SK-N-SH treated with all-trans-retinoic acid at 6 μM for 48 hours (cell line): ENCODE measurements around the gene SERPINF2.

Experiments
- ARNTL ChIP-seq: fragments of 450-650 bp; formaldehyde crosslinking; IDR thresholded peaks from 2 replicates; pipeline ENCODE4 v1.5.0; 2020; ENCODE audit warnings: low read depth, mild to moderate bottlenecking, moderate library complexity, borderline replicate concordance
- CSDC2 ChIP-seq: fragments of 250-450 bp; sonication (Bioruptor Pico); IDR thresholded peaks from 2 replicates; pipeline ENCODE4 v1.5.0; 2020; ENCODE audit warnings: mild to moderate bottlenecking, moderate library complexity
- GLIS3 ChIP-seq: fragments of 250-450 bp; sonication (Bioruptor Pico); IDR thresholded peaks from 2 replicates; pipeline ENCODE4 v1.5.0; 2020; ENCODE audit warnings: mild to moderate bottlenecking, moderate library complexity
- PPARA ChIP-seq: fragments of 250-450 bp; sonication (Bioruptor Pico); IDR thresholded peaks from 2 replicates; pipeline ENCODE4 v1.5.0; 2020; ENCODE audit warnings: mild to moderate bottlenecking, borderline replicate concordance
- RARB ChIP-seq: fragments of 250-450 bp; sonication (Bioruptor Pico); IDR thresholded peaks from 2 replicates; pipeline ENCODE4 v1.8.0; 2021; ENCODE audit warnings: mild to moderate bottlenecking, moderate library complexity
- TCF4 ChIP-seq: fragments of 250-450 bp; sonication (Bioruptor Pico); IDR thresholded peaks from 2 replicates; pipeline ENCODE4 v1.8.0; 2021; ENCODE audit warnings: mild to moderate bottlenecking, moderate library complexity, borderline replicate concordance
- TOX ChIP-seq: fragments of 250-450 bp; sonication (Bioruptor Pico); IDR thresholded peaks from 2 replicates; pipeline ENCODE4 v1.8.0; 2021; ENCODE audit warnings: mild to moderate bottlenecking, moderate library complexity, borderline replicate concordance
- TF ChIP-seq, protein P1 (sequence below): fragments of 250-450 bp; sonication (Bioruptor Pico); IDR thresholded peaks from 2 replicates; pipeline ENCODE4 v1.5.0; 2020; ENCODE audit warnings: mild to moderate bottlenecking, moderate library complexity

DNA sequence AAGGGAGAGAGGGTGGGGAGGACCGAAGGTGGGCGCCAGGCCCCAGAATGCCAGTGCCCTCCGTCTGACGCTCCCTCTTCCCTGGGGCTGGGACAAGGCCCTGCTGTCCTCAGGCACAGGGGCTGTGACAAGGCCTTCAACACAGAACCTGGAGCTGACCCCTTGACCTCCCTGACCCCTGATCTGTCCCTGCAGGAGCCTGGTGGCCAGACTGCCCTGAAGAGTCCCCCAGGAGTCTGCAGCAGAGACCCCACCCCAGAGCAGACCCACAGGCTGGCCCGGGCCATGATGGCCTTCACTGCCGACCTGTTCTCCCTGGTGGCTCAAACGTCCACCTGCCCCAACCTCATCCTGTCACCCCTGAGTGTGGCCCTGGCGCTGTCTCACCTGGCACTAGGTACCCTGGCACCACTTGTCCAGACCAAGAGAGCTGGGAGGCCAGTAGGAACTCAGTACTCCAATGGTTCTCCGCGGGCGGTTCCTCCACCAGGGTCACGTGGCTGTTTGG is 2.9 kb downstream of the SERPINF2 start:
- TF ChIP-seq ARNTL (CRISPR knock-in tag) (no peak), TCF4 (CRISPR knock-in tag) (no peak), TOX (no peak), RARB (CRISPR knock-in tag) (no peak), CSDC2 (CRISPR knock-in tag) (no peak), GLIS3 (CRISPR knock-in tag) (no peak), PPARA (CRISPR knock-in tag) (no peak)
- TF ChIP-seq, protein P1, sequence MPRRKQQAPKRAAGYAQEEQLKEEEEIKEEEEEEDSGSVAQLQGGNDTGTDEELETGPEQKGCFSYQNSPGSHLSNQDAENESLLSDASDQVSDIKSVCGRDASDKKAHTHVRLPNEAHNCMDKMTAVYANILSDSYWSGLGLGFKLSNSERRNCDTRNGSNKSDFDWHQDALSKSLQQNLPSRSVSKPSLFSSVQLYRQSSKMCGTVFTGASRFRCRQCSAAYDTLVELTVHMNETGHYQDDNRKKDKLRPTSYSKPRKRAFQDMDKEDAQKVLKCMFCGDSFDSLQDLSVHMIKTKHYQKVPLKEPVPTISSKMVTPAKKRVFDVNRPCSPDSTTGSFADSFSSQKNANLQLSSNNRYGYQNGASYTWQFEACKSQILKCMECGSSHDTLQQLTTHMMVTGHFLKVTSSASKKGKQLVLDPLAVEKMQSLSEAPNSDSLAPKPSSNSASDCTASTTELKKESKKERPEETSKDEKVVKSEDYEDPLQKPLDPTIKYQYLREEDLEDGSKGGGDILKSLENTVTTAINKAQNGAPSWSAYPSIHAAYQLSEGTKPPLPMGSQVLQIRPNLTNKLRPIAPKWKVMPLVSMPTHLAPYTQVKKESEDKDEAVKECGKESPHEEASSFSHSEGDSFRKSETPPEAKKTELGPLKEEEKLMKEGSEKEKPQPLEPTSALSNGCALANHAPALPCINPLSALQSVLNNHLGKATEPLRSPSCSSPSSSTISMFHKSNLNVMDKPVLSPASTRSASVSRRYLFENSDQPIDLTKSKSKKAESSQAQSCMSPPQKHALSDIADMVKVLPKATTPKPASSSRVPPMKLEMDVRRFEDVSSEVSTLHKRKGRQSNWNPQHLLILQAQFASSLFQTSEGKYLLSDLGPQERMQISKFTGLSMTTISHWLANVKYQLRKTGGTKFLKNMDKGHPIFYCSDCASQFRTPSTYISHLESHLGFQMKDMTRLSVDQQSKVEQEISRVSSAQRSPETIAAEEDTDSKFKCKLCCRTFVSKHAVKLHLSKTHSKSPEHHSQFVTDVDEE (CRISPR knock-in tag): no peak
